Activated T-helper 1 cell treated with Interleukin-2 at 50 U/mL for 16 hours (primary cell): ENCODE measurements around the gene FAM90A26.
"Not testable (repeated sequence)": the region's sequence is repeated elsewhere in the genome, so short reads cannot be mapped to it uniquely, and the experiment has no call there.

ENCODE experiments used
- DNase-seq: peaks from one replicate; pipeline ENCODE4 v3.0.0-alpha.2; 2020; ENCODE audit warnings: low read depth

The FAM90A26 gene

GRCh38 chr4:9160046-9160445 is 10.2 kb upstream of the FAM90A26 start:
- not testable (repeated sequence) for DNase-seq

- not testable (repeated sequence) for DNase-seq
These were observed 4.2 kb upstream of the FAM90A26 start for GRCh38 chr4:9165990-9166389.

- not testable (repeated sequence) for DNase-seq
These were observed 40.1 kb downstream of the FAM90A26 start, which contains the start of gene USP17L10 for GRCh38 chr4:9210357-9210756. Gene USP17L10 (plus strand): TSS chr4:9210657. CDS start chr4:9210657, 0 bp downstream.

GRCh38 chr4:9214701-9215100 is 44.5 kb downstream of the FAM90A26 start:
- DNase-seq = not testable (repeated sequence)

- not testable (repeated sequence) for DNase-seq
These were observed 44.9 kb downstream of the FAM90A26 start, which contains the start of gene USP17L11 for GRCh38 chr4:9215105-9215504. Gene USP17L11 (plus strand): TSS chr4:9215405. CDS start chr4:9215405, 0 bp downstream.

- not testable (repeated sequence) for DNase-seq
These were observed 49.6 kb downstream of the FAM90A26 start, which contains the start of gene USP17L12 for GRCh38 chr4:9219852-9220251. Gene USP17L12 (plus strand): TSS chr4:9220152. CDS start chr4:9220152, 0 bp downstream.

- DNase-seq = not testable (repeated sequence)
These were observed 54.4 kb downstream of the FAM90A26 start, which contains the start of gene USP17L13 for GRCh38 chr4:9224596-9224995. Gene USP17L13 (plus strand): TSS chr4:9224896. CDS start chr4:9224896, 0 bp downstream.
